Fibroblast of skin of left biceps (primary cell): Measurements from ENCODE around the gene PLA2G4A.
A peak's percentile ranks its signal among the peaks of the same experiment; 100 is the strongest.

ENCODE experiments used
- DNase-seq, 2 experiments: peaks; one replicate each; pipeline ENCODE4 v3.0.0-alpha.2; 2013; ENCODE audit warnings: low read depth in 2 of 2

Gene PLA2G4A

GRCh38 chr1:186977266-186977957 is 148.7 kb downstream of the PLA2G4A start:
- no peak for DNase-seq

- no peak for DNase-seq
These were observed 150.1 kb downstream of the PLA2G4A start for GRCh38 chr1:186978596-186979556.

- DNase-seq: no peak
These were observed 151.7 kb downstream of the PLA2G4A start for GRCh38 chr1:186980400-186980799.

GRCh38 chr1:186982116-186982515 is 153.4 kb downstream of the PLA2G4A start:
- no peak for DNase-seq

GRCh38 chr1:186983327-186983726 is 154.6 kb downstream of the PLA2G4A start:
- DNase-seq: peak; percentile 16 to 25

- DNase-seq: no peak
These were observed 156.2 kb downstream of the PLA2G4A start for GRCh38 chr1:186984959-186985358.

- peak; percentile 22 to 27 for DNase-seq
These were observed 157.2 kb downstream of the PLA2G4A start for GRCh38 chr1:186985889-186986491.

GRCh38 chr1:186987065-186987464 is 158.3 kb downstream of the PLA2G4A start:
- no peak for DNase-seq

GRCh38 chr1:186987769-186988168 is 159.0 kb downstream of the PLA2G4A start:
- DNase-seq: no peak

- DNase-seq: no peak
These were observed 165.2 kb downstream of the PLA2G4A start for GRCh38 chr1:186993996-186994395.

GRCh38 chr1:186994897-186995296 is 166.1 kb downstream of the PLA2G4A start:
- DNase-seq: no peak

GRCh38 chr1:186996816-186997215 is 168.1 kb downstream of the PLA2G4A start:
- DNase-seq: no peak

GRCh38 chr1:186997877-186998276 is 169.1 kb downstream of the PLA2G4A start:
- DNase-seq: no peak

- DNase-seq: no peak
These were observed 170.8 kb downstream of the PLA2G4A start for GRCh38 chr1:186999506-186999905.

- peak; percentile 89 to 91 for DNase-seq
These were observed 172.6 kb downstream of the PLA2G4A start for GRCh38 chr1:187001198-187001889.

- DNase-seq: no peak
These were observed 174.6 kb downstream of the PLA2G4A start for GRCh38 chr1:187003353-187003752.

- DNase-seq: no peak
These were observed 178.1 kb downstream of the PLA2G4A start for GRCh38 chr1:187006896-187007295.

GRCh38 chr1:187009320-187009719 is 180.6 kb downstream of the PLA2G4A start:
- DNase-seq: no peak

GRCh38 chr1:187010571-187011309 is 182.0 kb downstream of the PLA2G4A start:
- no peak for DNase-seq

GRCh38 chr1:187013582-187014200 is 184.9 kb downstream of the PLA2G4A start:
- no peak for DNase-seq

GRCh38 chr1:187018291-187018690 is 189.5 kb downstream of the PLA2G4A start:
- DNase-seq: no peak
